Measurements from ENCODE around the gene RNGTT. TPM values are rescaled to one million over a fixed set of nuclear protein-coding genes. Genes with fewer than 3 reads are reported as not detected.
"Not testable (repeated sequence)": the region's sequence is repeated elsewhere in the genome, so short reads cannot be mapped to it uniquely, and the experiment has no call there.

The RNGTT gene
- total RNA-seq, 1 experiment from 2014 or later = 15.7 TPM

GRCh38 chr6:88945415-88946008 is 17.9 kb downstream of the RNGTT start:
- Histone ChIP-seq H3K79me2 (ENCODE audit: low read length) (peaks cover 23% of the 10 kb centered on the region), H3K36me3 (ENCODE audit: low read depth, low read length) (no peaks in the 10 kb centered on the region), H3K4me1 (ENCODE audit: insufficient read depth, low read length) (no peaks in the 10 kb centered on the region), H3K9ac (ENCODE audit: low read length) (no peak overlapping the region), H3K27me3 (ENCODE audit: low read length) (no peaks in the 10 kb centered on the region), H3F3A (ENCODE audit: low read length, unreplicated experiment) (no peaks in the 10 kb centered on the region), H2AFZ (ENCODE audit: low read length) (no peak overlapping the region), H3K4me3 (ENCODE audit: low read length) (no peak overlapping the region), H3K9me2 (replicated peaks; ENCODE audit: low read length) (no peaks in the 10 kb centered on the region), H4K20me1 (ENCODE audit: low read length) (0 out of 2 replicates have a peak, but pooled peaks cover 4% of the 10 kb centered on the region), H3K9me3 (ENCODE audit: low read length) (no peaks in the 10 kb centered on the region), H3K4me2 (ENCODE audit: low read length) (no peak overlapping the region), H3K27ac (ENCODE audit: low read length) (no peak overlapping the region)
- intact Hi-C loops (cut with micrococcal nuclease) = no loop called here
- no peak for TF ChIP-seq CTCF (conservative IDR thresholded peaks at IDR 0.05; ENCODE audit: low read depth, low read length)
- TF ChIP-seq EZH2 (IDR thresholded peaks at IDR 0.05; ENCODE audit: low read length, unreplicated experiment) = no peak
- TF ChIP-seq EZH2phosphoT487 (IDR thresholded peaks at IDR 0.05; ENCODE audit: borderline replicate concordance, low read length) = no peak
- CTCF ChIA-PET = no interaction called here
- POLR2A ChIA-PET (ENCODE audit: unreplicated experiment) = no interaction called here
- DNase-seq (no peak), ATAC-seq (no peak)
- no TSS peak for BruUV-seq (replicated peaks)

GRCh38 chr6:88933521-88933920 is 29.9 kb downstream of the RNGTT start:
- no peak overlapping the region for H3K4me3 ChIP-seq (ENCODE audit: low read length)
- no peaks in the 10 kb centered on the region for H3K4me1 ChIP-seq (ENCODE audit: insufficient read depth, low read length)
- intact Hi-C loops (cut with micrococcal nuclease) = no loop called here
- no TSS peak for BruUV-seq (replicated peaks)
- no peaks in the 10 kb centered on the region for H4K20me1 ChIP-seq (ENCODE audit: low read length)
- H3K4me2 ChIP-seq (ENCODE audit: low read length) = no peak overlapping the region
- H3K9me3 ChIP-seq (ENCODE audit: low read length) = no peaks in the 10 kb centered on the region
- H3K9ac ChIP-seq (ENCODE audit: low read length) = no peak overlapping the region
- ChIA-PET POLR2A (ENCODE audit: unreplicated experiment) (no interaction called here), CTCF (no interaction called here)
- H3K27me3 ChIP-seq (ENCODE audit: low read length) = no peaks in the 10 kb centered on the region
- no peaks in the 10 kb centered on the region for H3K79me2 ChIP-seq (ENCODE audit: low read length)
- H2AFZ ChIP-seq (ENCODE audit: low read length) = no peak overlapping the region
- DNase-seq = no peak
- H3K9me2 ChIP-seq (replicated peaks; ENCODE audit: low read length) = no peaks in the 10 kb centered on the region
- H3F3A ChIP-seq (ENCODE audit: low read length, unreplicated experiment) = no peaks in the 10 kb centered on the region
- no peak for TF ChIP-seq EZH2 (IDR thresholded peaks at IDR 0.05; ENCODE audit: low read length, unreplicated experiment)
- TF ChIP-seq CTCF (conservative IDR thresholded peaks at IDR 0.05; ENCODE audit: low read depth, low read length) = no peak
- TF ChIP-seq EZH2phosphoT487 (IDR thresholded peaks at IDR 0.05; ENCODE audit: borderline replicate concordance, low read length) = no peak
- no peak for ATAC-seq
- no peak overlapping the region for H3K27ac ChIP-seq (ENCODE audit: low read length)
- H3K36me3 ChIP-seq (ENCODE audit: low read depth, low read length) = peaks cover 17% of the 10 kb centered on the region; the same call in 1 of the 2 replicates

GRCh38 chr6:88932019-88932418 is 31.4 kb downstream of the RNGTT start:
- H3K4me1 ChIP-seq (ENCODE audit: insufficient read depth, low read length) = not testable (repeated sequence)

More at GRCh38 chr6:88932019-88932418, 31.4 kb downstream of the RNGTT start:
- H3K9me2 ChIP-seq (replicated peaks; ENCODE audit: low read length); DNase-seq; H2AFZ ChIP-seq (ENCODE audit: low read length); H3K9me3 ChIP-seq (ENCODE audit: low read length); BruUV-seq (replicated peaks); ATAC-seq; CTCF ChIA-PET; H3K4me2 ChIP-seq (ENCODE audit: low read length); H3K79me2 ChIP-seq (ENCODE audit: low read length); H4K20me1 ChIP-seq (ENCODE audit: low read length); H3K27me3 ChIP-seq (ENCODE audit: low read length); H3K4me3 ChIP-seq (ENCODE audit: low read length); H3K9ac ChIP-seq (ENCODE audit: low read length); H3K27ac ChIP-seq (ENCODE audit: low read length); POLR2A ChIA-PET (ENCODE audit: unreplicated experiment); intact Hi-C loops (cut with micrococcal nuclease); H3F3A ChIP-seq (ENCODE audit: low read length, unreplicated experiment): not testable (repeated sequence)
- peaks cover 16% of the 10 kb centered on the region; the same call in 1 of the 2 replicates for H3K36me3 ChIP-seq (ENCODE audit: low read depth, low read length)

All from PC-3 (cell line).